ENCODE data around the gene APLP2. TPM values are rescaled to one million over a fixed set of nuclear protein-coding genes. Genes with fewer than 3 reads are reported as not detected.

Gene APLP2
- total RNA-seq, 1 experiment from 2014 or later = 345 TPM

DNA sequence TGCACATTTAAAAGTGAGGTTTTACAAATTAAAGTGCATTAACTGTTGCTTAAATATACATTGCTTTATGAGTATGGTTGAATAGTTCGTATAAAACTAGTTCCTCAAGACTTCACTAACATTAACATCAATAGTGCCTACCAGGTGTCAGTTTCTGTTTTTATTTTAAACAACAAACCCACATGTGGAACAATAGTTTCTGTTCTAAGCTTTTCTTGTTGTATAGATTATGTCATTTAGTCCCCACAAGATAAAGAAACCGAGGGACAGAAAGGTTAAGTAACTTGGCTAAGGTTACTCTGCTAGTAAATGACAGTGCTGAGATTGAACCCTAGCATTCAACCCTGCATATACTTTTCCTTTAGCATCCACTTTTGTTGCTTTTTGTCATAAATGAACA lies 48.5 kb downstream of the APLP2 start:
- ChIA-PET CTCF (interaction anchor here (0.5 kb wide), 1 partner anchor 116 kb away, joined by 4 read pairs; the partner anchor contains the start of gene PRDM10), POLR2A (ENCODE audit: unreplicated experiment) (no interaction called here)
- no TSS peak for BruUV-seq (replicated peaks)
- H3K79me2 ChIP-seq (ENCODE audit: low read length) = peaks cover 50% of the 10 kb centered on the region
- H3K27me3 ChIP-seq (ENCODE audit: low read length) = no peaks in the 10 kb centered on the region
- ATAC-seq = no peak
- H3K4me2 ChIP-seq (ENCODE audit: low read length) = no peak overlapping the region
- H3K4me1 ChIP-seq (ENCODE audit: insufficient read depth, low read length) = no peaks in the 10 kb centered on the region
- peaks cover 36% of the 10 kb centered on the region for H3K36me3 ChIP-seq (ENCODE audit: low read depth, low read length)
- H3K27ac ChIP-seq (ENCODE audit: low read length) = no peak overlapping the region
- H3K4me3 ChIP-seq (ENCODE audit: low read length) = no peak overlapping the region
- no peaks in the 10 kb centered on the region for H4K20me1 ChIP-seq (ENCODE audit: low read length)
- H3K9ac ChIP-seq (ENCODE audit: low read length) = no peak overlapping the region
- no peak overlapping the region for H2AFZ ChIP-seq (ENCODE audit: low read length)
- no peak for TF ChIP-seq EZH2 (IDR thresholded peaks at IDR 0.05; ENCODE audit: low read length, unreplicated experiment)
- no peak for TF ChIP-seq EZH2phosphoT487 (IDR thresholded peaks at IDR 0.05; ENCODE audit: borderline replicate concordance, low read length)
- TF ChIP-seq, protein P1, sequence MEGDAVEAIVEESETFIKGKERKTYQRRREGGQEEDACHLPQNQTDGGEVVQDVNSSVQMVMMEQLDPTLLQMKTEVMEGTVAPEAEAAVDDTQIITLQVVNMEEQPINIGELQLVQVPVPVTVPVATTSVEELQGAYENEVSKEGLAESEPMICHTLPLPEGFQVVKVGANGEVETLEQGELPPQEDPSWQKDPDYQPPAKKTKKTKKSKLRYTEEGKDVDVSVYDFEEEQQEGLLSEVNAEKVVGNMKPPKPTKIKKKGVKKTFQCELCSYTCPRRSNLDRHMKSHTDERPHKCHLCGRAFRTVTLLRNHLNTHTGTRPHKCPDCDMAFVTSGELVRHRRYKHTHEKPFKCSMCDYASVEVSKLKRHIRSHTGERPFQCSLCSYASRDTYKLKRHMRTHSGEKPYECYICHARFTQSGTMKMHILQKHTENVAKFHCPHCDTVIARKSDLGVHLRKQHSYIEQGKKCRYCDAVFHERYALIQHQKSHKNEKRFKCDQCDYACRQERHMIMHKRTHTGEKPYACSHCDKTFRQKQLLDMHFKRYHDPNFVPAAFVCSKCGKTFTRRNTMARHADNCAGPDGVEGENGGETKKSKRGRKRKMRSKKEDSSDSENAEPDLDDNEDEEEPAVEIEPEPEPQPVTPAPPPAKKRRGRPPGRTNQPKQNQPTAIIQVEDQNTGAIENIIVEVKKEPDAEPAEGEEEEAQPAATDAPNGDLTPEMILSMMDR (conservative IDR thresholded peaks at IDR 0.05; ENCODE audit: low read depth, low read length) = no peak
- intact Hi-C loops (cut with micrococcal nuclease) = no loop called here
- no peaks in the 10 kb centered on the region for H3K9me2 ChIP-seq (replicated peaks; ENCODE audit: low read length)
- no peak for DNase-seq
- H3F3A ChIP-seq (ENCODE audit: low read length, unreplicated experiment) = no peaks in the 10 kb centered on the region
- H3K9me3 ChIP-seq (ENCODE audit: low read length) = no peaks in the 10 kb centered on the region

DNA sequence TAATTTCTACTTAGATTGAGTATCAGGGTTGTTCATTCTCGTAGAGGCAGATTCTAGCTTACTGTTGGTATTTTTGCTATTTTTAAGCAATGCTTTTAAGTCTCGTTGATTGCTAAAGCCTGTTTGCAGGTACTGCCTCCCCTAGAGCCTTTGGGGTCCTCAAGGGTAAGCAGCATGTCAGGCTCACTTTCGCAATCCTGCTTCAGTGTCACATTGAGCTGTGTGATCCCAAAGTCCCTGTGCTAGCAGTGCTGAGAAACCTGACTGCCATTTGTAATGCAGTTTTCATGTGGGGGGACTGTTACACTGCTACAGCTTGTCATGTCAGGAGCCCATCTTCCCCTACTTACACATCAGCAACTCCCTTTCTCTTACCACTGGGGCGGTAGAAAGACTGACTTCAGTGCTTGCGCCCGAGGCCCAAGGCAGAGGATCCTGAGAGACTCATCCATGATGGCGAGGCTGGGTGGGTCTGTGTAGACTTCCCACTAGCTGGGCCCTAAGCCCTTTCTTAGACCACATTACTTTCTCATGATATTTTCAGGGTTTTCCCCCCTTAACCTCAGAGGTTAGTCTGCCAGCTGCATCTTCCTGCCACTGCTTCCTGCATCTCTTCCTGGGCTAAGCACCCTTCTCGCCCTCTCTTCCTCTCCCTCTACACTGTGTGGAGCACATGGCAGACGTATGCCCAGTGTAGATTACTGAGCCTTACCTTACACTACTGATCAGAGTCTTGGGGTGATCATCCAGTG lies 49.1 kb downstream of the APLP2 start:
- Histone ChIP-seq H3K4me1 (ENCODE audit: insufficient read depth, low read length) (peaks cover 5% of the 10 kb centered on the region), H3K9ac (ENCODE audit: low read length) (no peak overlapping the region), H3K27me3 (ENCODE audit: low read length) (no peaks in the 10 kb centered on the region), H2AFZ (ENCODE audit: low read length) (no peak overlapping the region), H3F3A (ENCODE audit: low read length, unreplicated experiment) (no peaks in the 10 kb centered on the region), H3K79me2 (ENCODE audit: low read length) (peaks cover 46% of the 10 kb centered on the region), H3K9me3 (ENCODE audit: low read length) (no peaks in the 10 kb centered on the region), H4K20me1 (ENCODE audit: low read length) (no peaks in the 10 kb centered on the region), H3K27ac (ENCODE audit: low read length) (no peak overlapping the region), H3K4me3 (ENCODE audit: low read length) (no peak overlapping the region), H3K4me2 (ENCODE audit: low read length) (no peak overlapping the region), H3K36me3 (ENCODE audit: low read depth, low read length) (peaks cover 36% of the 10 kb centered on the region), H3K9me2 (replicated peaks; ENCODE audit: low read length) (no peaks in the 10 kb centered on the region)
- DNase-seq (no peak), ATAC-seq (no peak)
- CTCF ChIA-PET = no interaction called here
- TF ChIP-seq EZH2phosphoT487 (IDR thresholded peaks at IDR 0.05; ENCODE audit: borderline replicate concordance, low read length) = no peak
- no peak for TF ChIP-seq EZH2 (IDR thresholded peaks at IDR 0.05; ENCODE audit: low read length, unreplicated experiment)
- TF ChIP-seq, protein P1 (conservative IDR thresholded peaks at IDR 0.05; ENCODE audit: low read depth, low read length) = no peak
- intact Hi-C loops (cut with micrococcal nuclease) = no loop called here
- POLR2A ChIA-PET (ENCODE audit: unreplicated experiment) = interaction anchor here (0.6 kb wide), 1 partner anchor 129 kb away, joined by 8 read pairs; no protein-coding TSS in a partner anchor
- BruUV-seq (replicated peaks) = no TSS peak

DNA sequence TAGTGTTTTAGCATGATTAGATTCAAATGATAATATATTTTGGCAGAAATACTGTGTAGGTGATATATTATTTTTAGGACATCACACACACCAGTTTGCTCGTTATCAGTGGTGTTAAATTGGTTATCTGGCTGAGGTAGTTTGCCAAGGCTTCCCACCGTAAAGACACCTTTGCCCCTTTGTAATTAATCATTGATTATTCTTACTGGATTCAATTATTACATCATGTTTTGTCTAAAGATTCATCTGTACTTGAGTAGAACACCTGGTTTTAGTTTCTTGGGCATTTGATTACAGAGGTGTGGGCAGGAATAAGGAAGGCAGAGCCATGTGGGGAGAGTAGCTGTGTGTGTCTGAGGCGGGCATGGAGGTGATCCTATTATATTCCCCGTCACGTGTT lies 50.4 kb downstream of the APLP2 start:
- no peak overlapping the region for H3K27ac ChIP-seq (ENCODE audit: low read length)
- H3K9me3 ChIP-seq (ENCODE audit: low read length) = no peaks in the 10 kb centered on the region
- no peaks in the 10 kb centered on the region for H4K20me1 ChIP-seq (ENCODE audit: low read length)
- H3K27me3 ChIP-seq (ENCODE audit: low read length) = no peaks in the 10 kb centered on the region
- ATAC-seq = no peak
- H3F3A ChIP-seq (ENCODE audit: low read length, unreplicated experiment) = no peaks in the 10 kb centered on the region
- POLR2A ChIA-PET (ENCODE audit: unreplicated experiment) = no interaction called here
- no peaks in the 10 kb centered on the region for H3K9me2 ChIP-seq (replicated peaks; ENCODE audit: low read length)
- H3K36me3 ChIP-seq (ENCODE audit: low read depth, low read length) = peaks cover 39% of the 10 kb centered on the region
- CTCF ChIA-PET = no interaction called here
- no peak for DNase-seq
- H3K4me3 ChIP-seq (ENCODE audit: low read length) = no peak overlapping the region
- peaks cover 16% of the 10 kb centered on the region for H3K4me1 ChIP-seq (ENCODE audit: insufficient read depth, low read length)
- no peak overlapping the region for H3K9ac ChIP-seq (ENCODE audit: low read length)
- BruUV-seq (replicated peaks) = no TSS peak
- no peak overlapping the region for H2AFZ ChIP-seq (ENCODE audit: low read length)
- TF ChIP-seq EZH2 (IDR thresholded peaks at IDR 0.05; ENCODE audit: low read length, unreplicated experiment) = no peak
- TF ChIP-seq, protein P1 (conservative IDR thresholded peaks at IDR 0.05; ENCODE audit: low read depth, low read length) = no peak
- no peak for TF ChIP-seq EZH2phosphoT487 (IDR thresholded peaks at IDR 0.05; ENCODE audit: borderline replicate concordance, low read length)
- H3K4me2 ChIP-seq (ENCODE audit: low read length) = no peak overlapping the region
- peaks cover 42% of the 10 kb centered on the region for H3K79me2 ChIP-seq (ENCODE audit: low read length)
- intact Hi-C loops (cut with micrococcal nuclease) = no loop called here
